GM19397 (cell line): Measurements from ENCODE around the gene MRC2.

ENCODE experiments used
- ATAC-seq: cut with Tn5 transposase; IDR thresholded peaks from one replicate; pipeline ENCODE4 v1.9.1; 2021; ENCODE audit warnings: mild to moderate bottlenecking, moderate library complexity; ENCODE audit not compliant: unreplicated experiment

The MRC2 gene

DNA sequence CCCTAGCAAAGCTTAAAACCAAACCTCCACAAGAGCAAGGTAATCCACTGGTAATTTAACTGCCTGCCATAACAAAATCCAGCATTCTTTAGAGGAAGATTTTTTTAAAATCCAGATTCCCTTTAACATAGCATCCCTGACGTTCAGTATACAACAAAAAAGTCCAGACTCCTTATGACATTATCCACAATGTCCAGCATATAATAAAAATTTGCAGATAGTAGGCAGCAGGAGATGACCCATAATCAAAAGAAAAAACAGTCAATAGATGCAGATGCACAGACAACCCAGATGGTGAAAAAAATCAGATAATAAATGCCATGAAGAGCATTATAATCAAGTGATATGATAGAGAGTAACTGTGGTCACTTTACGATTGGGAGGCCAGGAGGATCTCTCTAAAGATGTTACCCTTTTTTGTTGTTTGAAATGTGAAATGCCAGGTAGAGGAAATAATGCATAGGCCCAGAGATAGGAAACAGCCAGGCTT is 33.2 kb downstream of the MRC2 start:
- no peak for ATAC-seq

DNA sequence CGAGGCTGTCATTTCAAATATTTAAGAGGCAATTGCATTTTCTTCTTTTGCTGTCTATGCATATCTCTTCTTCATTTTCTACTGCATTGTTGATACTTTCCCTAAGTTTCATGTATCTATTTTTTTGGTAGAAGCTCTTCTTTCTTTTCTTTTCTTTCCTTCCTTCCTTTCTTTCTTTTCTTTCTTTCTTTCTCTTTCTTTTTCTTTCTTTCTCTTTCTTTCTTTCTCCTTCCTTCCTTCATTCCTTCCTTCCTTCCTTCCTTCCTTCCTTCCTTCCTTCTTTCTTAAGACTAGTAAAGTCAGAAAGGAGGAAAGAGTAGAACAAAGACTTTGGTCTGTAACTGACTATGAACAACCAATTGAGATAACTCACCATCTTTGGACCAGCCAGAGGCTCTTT is 33.9 kb downstream of the MRC2 start:
- no peak for ATAC-seq

DNA sequence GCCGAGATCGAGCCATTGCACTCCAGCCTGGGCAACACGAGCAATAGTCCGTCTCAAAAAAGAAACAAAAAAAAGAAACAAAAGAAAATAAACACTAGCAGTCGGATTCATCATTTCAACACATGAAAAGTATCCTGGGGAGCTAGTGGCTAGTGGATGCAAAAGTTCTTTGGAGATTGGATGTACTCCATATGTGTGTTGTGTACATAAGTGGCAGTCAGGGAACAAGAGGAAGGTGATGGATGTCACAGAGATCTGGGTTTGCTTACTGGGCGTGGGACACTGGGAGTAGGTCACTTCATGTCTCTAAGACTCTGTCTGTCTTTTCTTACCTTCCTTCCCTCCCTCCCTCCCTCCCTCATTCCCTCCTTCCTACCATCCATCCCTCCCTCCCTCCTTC is 35.4 kb downstream of the MRC2 start:
- no peak for ATAC-seq

- no peak for ATAC-seq
These were observed 35.8 kb downstream of the MRC2 start for GRCh38 chr17:62663304-62663703.

GRCh38 chr17:62664336-62665120 is 37.1 kb downstream of the MRC2 start:
- ATAC-seq, result no peak

DNA sequence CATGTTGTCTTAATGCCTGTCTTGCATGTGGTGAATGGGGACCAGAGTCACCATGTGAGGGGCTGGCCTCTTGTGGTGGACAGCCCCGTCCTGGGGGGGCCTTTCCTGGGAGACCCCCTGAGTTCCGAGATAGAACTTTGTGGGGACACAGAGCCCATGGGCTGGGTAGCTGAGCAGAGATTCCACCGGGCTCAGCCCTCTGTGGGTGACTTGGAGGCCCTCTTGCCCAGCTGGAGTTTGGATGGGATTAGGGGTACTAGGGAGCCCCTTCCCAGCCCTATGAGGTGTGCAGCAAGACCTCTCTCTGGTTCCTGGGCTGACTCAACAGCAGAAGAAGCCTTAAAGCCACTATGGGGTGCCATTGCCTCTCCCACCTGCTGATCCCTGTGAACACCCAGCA is 38.1 kb downstream of the MRC2 start:
- no peak for ATAC-seq

DNA sequence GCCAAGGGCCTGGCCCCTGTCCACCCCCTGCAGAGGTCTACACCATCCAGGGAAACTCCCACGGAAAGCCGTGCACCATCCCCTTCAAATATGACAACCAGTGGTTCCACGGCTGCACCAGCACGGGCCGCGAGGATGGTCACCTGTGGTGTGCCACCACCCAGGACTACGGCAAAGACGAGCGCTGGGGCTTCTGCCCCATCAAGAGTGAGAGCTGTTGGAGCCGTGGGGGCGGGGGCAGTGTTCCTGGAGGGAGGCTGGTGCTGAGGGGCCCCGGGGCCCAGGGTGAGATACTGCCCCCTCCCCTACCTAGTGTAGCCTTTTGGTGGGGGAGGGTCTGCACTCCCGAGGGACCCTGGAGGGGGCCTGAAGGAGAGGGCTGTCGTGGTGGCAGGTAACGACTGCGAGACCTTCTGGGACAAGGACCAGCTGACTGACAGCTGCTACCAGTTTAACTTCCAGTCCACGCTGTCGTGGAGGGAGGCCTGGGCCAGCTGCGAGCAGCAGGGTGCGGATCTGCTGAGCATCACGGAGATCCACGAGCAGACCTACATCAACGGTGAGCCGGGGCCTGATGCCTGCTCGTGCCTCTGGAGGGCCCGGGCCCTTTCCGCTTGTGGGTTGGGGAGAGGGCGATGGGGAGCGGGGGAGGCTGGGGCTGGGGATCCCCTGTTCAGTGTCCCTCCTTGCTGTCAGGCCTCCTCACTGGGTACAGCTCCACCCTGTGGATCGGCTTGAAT is 38.8 kb downstream of the MRC2 start:
- ATAC-seq, result no peak

DNA sequence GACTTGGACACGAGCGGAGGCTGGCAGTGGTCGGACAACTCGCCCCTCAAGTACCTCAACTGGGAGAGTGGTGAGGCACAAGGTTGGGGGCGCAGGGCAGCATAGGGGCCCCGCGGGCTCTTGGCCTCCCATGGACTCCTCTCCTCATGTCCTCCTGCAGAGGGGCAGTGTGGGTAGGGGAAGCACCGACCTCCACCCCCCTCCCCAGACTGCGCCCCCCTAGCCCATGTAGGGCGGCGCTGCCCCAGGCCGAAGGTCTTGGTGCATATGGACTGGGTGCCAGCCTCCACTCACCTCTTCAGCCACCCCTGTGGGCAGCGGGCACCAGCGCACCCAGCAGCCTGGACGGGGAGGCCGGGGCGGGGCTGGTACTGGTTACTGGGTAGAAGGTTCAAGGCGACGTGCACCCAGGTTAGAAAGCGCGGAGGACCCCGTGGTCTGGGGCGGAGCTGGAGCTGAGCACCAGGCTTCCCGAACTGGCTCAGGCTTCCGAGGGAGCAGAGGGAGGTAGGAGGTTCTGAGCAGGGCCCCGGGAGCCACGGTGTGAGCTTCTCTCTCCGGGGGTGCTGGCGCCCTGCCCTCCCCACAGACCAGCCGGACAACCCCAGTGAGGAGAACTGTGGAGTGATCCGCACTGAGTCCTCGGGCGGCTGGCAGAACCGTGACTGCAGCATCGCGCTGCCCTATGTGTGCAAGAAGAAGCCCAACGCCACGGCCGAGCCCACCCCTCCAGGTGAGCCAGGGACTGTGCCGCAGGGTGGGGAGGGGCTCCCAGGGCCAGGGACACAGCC is 39.5 kb downstream of the MRC2 start:
- ATAC-seq, result no peak

DNA sequence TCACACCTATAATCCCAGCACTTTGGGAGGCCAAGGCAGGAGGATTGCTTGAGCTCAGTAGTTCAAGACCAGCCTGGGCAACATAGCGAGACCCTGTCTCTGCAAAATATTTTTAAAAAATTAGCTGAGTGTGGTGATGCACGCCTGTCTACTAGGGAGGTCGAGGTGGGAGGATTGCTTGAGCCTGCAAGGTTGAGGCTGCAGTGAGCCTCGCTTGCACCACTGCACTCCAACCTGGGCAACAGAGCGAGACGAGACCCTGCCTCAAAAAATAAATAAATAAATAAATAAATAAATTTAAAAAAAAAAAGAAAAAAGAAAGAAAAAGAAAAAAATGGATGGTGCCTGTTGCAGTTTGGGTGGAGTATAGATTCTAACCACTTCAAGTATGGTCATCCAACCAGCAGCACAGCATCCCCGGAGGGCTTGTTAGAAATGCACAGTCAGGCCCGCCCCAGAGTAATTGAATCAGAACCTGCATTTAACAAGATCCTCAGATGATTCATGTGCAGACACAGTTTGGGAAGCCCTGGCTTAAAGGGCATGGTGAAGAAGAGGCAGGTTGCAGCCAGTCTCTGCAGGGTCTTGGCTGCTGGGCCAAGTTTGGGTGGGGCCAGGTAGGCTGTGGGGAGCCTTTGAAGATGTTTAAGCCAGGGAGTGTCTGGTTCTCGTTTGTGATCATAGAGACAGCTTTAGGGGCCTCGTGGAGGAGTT is 40.8 kb downstream of the MRC2 start:
- no peak for ATAC-seq

DNA sequence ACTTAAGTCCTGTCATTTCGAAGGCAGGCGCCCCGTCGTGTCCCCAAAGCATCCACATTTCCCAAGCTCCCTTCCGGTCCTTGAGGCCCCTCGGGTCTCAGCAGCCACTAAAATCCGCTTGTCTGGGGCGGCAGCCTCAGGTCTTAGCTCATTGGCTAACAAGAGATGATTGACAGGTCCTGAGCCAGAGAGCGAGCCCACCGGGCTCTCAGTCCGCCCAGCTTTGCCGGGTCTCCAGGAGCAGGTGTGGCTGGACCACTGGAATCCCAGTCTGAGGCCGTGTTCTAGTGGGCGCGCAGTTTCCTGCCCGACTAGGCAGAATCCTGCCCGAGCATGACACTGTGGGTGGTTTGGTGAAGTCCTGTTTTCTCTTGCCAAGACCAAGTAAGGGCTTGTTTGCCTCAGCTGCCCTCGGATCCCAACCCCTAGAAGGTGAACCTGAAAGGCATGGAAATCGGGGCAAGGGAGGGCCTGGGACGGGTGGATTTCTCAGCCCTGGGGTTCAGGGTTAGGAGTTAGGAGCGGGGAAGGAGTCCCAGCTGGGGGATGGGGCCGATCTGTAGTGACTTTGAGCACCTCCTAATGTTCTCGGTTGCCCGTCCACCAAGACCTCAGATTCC is 42.8 kb downstream of the MRC2 start:
- no peak for ATAC-seq

DNA sequence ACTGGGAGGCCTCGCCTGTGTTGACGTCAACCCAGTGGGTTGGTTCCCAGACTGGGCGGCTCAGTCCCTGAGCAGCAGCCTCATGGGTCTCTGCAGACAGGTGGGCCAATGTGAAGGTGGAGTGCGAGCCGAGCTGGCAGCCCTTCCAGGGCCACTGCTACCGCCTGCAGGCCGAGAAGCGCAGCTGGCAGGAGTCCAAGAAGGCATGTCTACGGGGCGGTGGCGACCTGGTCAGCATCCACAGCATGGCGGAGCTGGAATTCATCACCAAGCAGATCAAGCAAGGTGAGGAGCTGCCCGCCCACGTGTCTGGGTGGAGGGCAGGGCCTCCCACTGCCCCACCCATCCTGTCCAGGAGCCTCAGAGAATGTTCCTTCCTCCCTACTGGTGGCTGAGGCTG is 44.1 kb downstream of the MRC2 start:
- ATAC-seq, result no peak

DNA sequence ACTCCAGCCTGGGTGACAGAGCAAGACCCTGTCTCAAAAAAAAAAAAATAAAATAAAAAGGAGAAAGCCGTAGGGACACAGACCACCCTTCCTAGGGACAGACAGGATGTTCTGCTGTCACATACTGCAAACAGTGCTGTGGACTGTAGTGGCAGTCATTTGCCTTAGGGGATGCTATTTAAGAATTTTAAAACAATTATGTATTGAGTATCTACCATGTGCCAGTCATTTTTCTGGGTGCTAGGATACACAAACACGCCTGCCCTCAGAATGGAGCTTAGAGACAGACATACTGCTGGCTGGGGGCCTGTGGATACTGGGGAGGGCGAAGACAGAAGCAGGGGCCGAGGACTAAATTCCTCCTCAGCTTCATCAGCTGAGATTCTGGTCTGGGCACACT is 45.5 kb downstream of the MRC2 start:
- ATAC-seq, result no peak

GRCh38 chr17:62673614-62674362 is 46.3 kb downstream of the MRC2 start:
- ATAC-seq, result no peak

DNA sequence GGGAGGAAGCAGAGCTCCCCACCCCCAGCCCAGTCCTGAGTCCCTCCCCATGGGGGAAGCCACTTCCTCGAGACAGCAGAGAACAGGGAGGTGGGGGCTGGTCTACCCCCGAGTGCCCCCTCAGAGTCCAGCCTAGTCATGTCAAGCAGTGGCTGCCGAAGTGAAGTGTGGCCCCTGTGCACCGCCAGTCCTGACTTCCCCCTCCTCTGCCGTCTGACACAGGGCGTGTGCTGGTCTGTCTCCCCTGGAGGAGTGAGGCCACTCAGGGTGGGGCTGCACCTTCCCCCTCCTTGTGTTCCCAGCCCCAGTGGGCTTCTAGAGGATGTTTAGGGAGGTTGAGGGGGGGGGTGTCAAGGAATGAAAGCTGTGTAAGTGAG is 46.9 kb downstream of the MRC2 start:
- no peak for ATAC-seq

DNA sequence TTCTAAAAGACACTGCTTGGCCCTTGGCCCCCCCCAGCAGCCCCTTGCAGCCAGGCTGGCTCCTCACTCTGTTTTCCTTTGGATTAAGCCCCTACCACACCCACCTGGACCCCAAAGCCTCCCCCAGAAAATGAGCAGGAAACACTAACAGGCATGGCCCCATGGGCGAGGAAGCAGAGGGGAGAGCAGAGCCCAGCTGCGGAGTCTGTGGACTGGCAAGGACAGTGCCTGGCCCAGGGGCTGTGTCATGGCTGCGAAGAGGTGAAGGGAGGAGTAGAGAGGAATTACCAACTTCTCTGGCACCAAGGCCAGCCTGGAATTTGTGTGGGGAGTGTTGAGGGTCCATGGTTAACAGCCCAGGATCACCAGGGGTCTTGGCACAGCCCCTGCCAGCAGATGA is 47.4 kb downstream of the MRC2 start:
- no peak for ATAC-seq

- ATAC-seq, result no peak
These were observed 47.8 kb downstream of the MRC2 start for GRCh38 chr17:62675260-62675659.

DNA sequence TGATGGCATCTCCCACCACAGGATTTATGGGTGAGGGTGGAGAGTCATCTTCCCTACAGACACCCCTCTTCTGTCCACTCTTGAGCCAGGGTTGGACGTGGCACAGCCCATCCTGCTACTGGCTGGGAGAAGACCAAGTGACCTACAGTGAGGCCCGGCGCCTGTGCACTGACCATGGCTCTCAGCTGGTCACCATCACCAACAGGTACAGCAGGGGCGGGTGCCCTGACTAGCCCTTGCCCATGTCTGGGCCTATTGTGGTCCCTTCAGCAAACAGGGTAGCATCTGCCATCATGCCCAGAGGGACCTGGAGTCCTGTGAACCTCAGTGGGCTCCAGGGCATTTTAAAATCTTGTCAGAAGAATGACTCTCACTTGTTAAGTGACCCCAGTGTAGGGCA is 48.2 kb downstream of the MRC2 start:
- ATAC-seq, result no peak

- ATAC-seq, result no peak
These were observed 48.9 kb downstream of the MRC2 start for GRCh38 chr17:62676231-62676943.

- ATAC-seq, result no peak
These were observed 49.6 kb downstream of the MRC2 start for GRCh38 chr17:62676952-62677596.
